Endothelial cell of umbilical vein (primary cell): ENCODE data around the gene ICE2. TPM values are rescaled to one million over a fixed set of nuclear protein-coding genes. Genes with fewer than 3 reads are reported as not detected.

ENCODE experiments used
- BruUV-seq: library from RNA; stranded (reverse); fragments of 400-500 nt; replicated peaks from 2 replicates; lab custom pipeline; 2021; lab: Mats Ljungman, UMichigan
- CTCF ChIA-PET: fragments of 300-600, 350-600 bp; sonication (Branson Sonifier 250); formaldehyde crosslinking; loops from one replicate; lab custom pipeline; 2021; ENCODE audit warnings: antibody characterized with exemption, inconsistent platforms; lab: Charles Lee
- POLR2A ChIA-PET: fragments of 300-600, 350-600 bp; sonication (Branson Sonifier 250); formaldehyde crosslinking; loops from one replicate; lab custom pipeline; 2021; ENCODE audit warnings: antibody characterized with exemption, inconsistent platforms; lab: Charles Lee
- DNase-seq: peaks from one replicate; pipeline ENCODE4 v3.0.0-alpha.2; 2011; ENCODE audit warnings: low read depth, low spot score
- FAIRE-seq: peaks from 2 replicates; lab custom pipeline; 2011; peaks lifted over from hg19 to GRCh38; lab: Jason Lieb, UNC
- H2AFZ ChIP-seq: 2 replicates; pipeline ENCODE4 v1.6.0; 2012; ENCODE audit warnings: low read depth, low read length, control low read depth, inconsistent platforms
- H3K27ac ChIP-seq: 2 replicates; pipeline ENCODE4 v1.5.1; 2011; ENCODE audit warnings: low read depth, mild to moderate bottlenecking, control low read depth, low read length, moderate library complexity; ENCODE audit not compliant: insufficient read depth
- H3K27me3 ChIP-seq, 2 experiments: 2 replicates each; pipeline versions ENCODE4 v1.6.0 to v1.6.1; 2011; ENCODE audit warnings: low read length in 2 of 2, mixed read lengths in 1 of 2; ENCODE audit not compliant: control insufficient read depth in 2 of 2, insufficient read depth in 2 of 2
- H3K36me3 ChIP-seq, 2 experiments: 2 replicates in 1 of 2; 3 replicates in 1 of 2; pipeline ENCODE4 v1.5.1; 2011; ENCODE audit warnings: low read length in 2 of 2, mild to moderate bottlenecking in 1 of 2, moderate library complexity in 1 of 2; ENCODE audit not compliant: control insufficient read depth in 2 of 2, insufficient read depth in 2 of 2; ENCODE audit errors: extremely low read depth in 1 of 2
- H3K4me1 ChIP-seq: 3 replicates; pipeline ENCODE4 v1.5.1; 2011; ENCODE audit warnings: mild to moderate bottlenecking, low read length; ENCODE audit not compliant: control insufficient read depth, insufficient read depth; ENCODE audit errors: extremely low read depth
- H3K4me2 ChIP-seq: 2 replicates; pipeline ENCODE4 v1.6.1; 2011; ENCODE audit warnings: low read length, control low read depth, mixed read lengths; ENCODE audit not compliant: insufficient read depth
- H3K4me3 ChIP-seq, 3 experiments: fragments of 200-600 bp in 1 of 3; sonication (generic), shearing (Covaris generic) in 1 of 3; replicated peaks in 1 of 3; 2 replicates each; pipeline ENCODE4 v1.5.1; 2011 to 2016; ENCODE audit warnings: control low read depth in 3 of 3, low read length in 3 of 3, mild to moderate bottlenecking in 2 of 3, inconsistent platforms in 1 of 3, low read depth in 1 of 3, moderate library complexity in 1 of 3; ENCODE audit not compliant: insufficient read depth in 1 of 3
- H3K79me2 ChIP-seq: 2 replicates; pipeline ENCODE4 v1.6.0; 2012; ENCODE audit warnings: low read length, inconsistent platforms; ENCODE audit not compliant: control insufficient read depth, insufficient read depth
- H3K9ac ChIP-seq: replicated peaks from 2 replicates; pipeline ENCODE3; 2011; ENCODE audit warnings: low read length, control low read depth; ENCODE audit not compliant: insufficient read depth; ENCODE audit errors: extremely low read depth
- H3K9me1 ChIP-seq: replicated peaks from 3 replicates; pipeline ENCODE4 v1.6.0; 2011; ENCODE audit warnings: mild to moderate bottlenecking, low read length; ENCODE audit not compliant: control insufficient read depth, insufficient read depth; ENCODE audit errors: extremely low read depth
- H3K9me3 ChIP-seq: replicated peaks from 2 replicates; pipeline ENCODE4 v1.5.1; 2012; ENCODE audit warnings: low read length, inconsistent platforms; ENCODE audit not compliant: control insufficient read depth, insufficient read depth
- H4K20me1 ChIP-seq: replicated peaks from 2 replicates; pipeline ENCODE3; 2011; ENCODE audit warnings: mild to moderate bottlenecking, low read length; ENCODE audit not compliant: control insufficient read depth, insufficient read depth; ENCODE audit errors: extremely low read depth
- FOS ChIP-seq: IDR thresholded peaks from 2 replicates; pipeline ENCODE4 v1.6.1; 2011; ENCODE audit warnings: mild to moderate bottlenecking, low read length, moderate library complexity, borderline replicate concordance; ENCODE audit not compliant: insufficient read depth
- JUN ChIP-seq: IDR thresholded peaks from 2 replicates; pipeline ENCODE4 v1.6.1; 2011; ENCODE audit warnings: borderline replicate concordance, low read depth; ENCODE audit not compliant: insufficient read length, insufficient read depth
- MYC ChIP-seq: IDR thresholded peaks from one replicate; pipeline ENCODE4 v1.6.1; 2011; ENCODE audit warnings: mild to moderate bottlenecking, low read depth, low read length
- POLR2A ChIP-seq: IDR thresholded peaks from 2 replicates; pipeline ENCODE4 v1.6.1; 2012; ENCODE audit warnings: low read depth, mild to moderate bottlenecking, control low read depth, low read length
- POLR2AphosphoS5 ChIP-seq: IDR thresholded peaks from 2 replicates; pipeline ENCODE4 v1.6.1; 2012; ENCODE audit warnings: low read depth, mild to moderate bottlenecking, control low read depth, low read length, moderate library complexity; ENCODE audit not compliant: insufficient read depth
- dilution Hi-C: fragments of 300-500 bp; cut with MboI; formaldehyde crosslinking; loops from one replicate; pipeline ENCODE4 v1.15.0; 2019; ENCODE audit warnings: low sequenced_read_pairs; ENCODE audit not compliant: extremely low pct_ligation_motif_present
- intact Hi-C: fragments of 100-400 bp; cut with micrococcal nuclease; formaldehyde crosslinking; loops from one replicate; pipeline ENCODE4 v1.10.0; 2022
- polyA plus RNA-seq, 4 experiments: library from polyadenylated mRNA; depleted of rRNA in 3 of 4; stranded (reverse) in 3 of 4; unstranded in 1 of 4; fragments of >200 nt; gene quantifications; 2 replicates each; pipeline versions ENCODE4 v1.2.1 to v1.2.3, GENCODE V29; 2011 to 2012; ENCODE audit warnings: missing spikeins in 1 of 4
- total RNA-seq: library from RNA; stranded (reverse); gene quantifications from 2 replicates; pipeline ENCODE4 v1.2.3, GENCODE V29; 2021
- TF ChIP-seq, protein P1 (sequence below), 2 donors: IDR thresholded peaks; 1 replicate in 1 of 2; 2 replicates in 1 of 2; pipeline ENCODE4 v1.5.1; 2011; ENCODE audit warnings: low read length in 2 of 2, mild to moderate bottlenecking in 2 of 2, moderate library complexity in 2 of 2, control low read depth in 1 of 2, inconsistent platforms in 1 of 2, low read depth in 1 of 2; ENCODE audit not compliant: insufficient read depth in 1 of 2; ENCODE audit errors: extremely low read depth in 1 of 2
- TF ChIP-seq, protein P2 (sequence below): IDR thresholded peaks from 2 replicates; pipeline ENCODE4 v1.6.1; 2011; ENCODE audit not compliant: insufficient read depth, insufficient read length

The ICE2 gene
- total and polyA plus RNA-seq, 2 donors (not counting 3 experiments of a cell fraction or from before 2014, with no cell fraction given) = 22.1 to 57.0 TPM

DNA sequence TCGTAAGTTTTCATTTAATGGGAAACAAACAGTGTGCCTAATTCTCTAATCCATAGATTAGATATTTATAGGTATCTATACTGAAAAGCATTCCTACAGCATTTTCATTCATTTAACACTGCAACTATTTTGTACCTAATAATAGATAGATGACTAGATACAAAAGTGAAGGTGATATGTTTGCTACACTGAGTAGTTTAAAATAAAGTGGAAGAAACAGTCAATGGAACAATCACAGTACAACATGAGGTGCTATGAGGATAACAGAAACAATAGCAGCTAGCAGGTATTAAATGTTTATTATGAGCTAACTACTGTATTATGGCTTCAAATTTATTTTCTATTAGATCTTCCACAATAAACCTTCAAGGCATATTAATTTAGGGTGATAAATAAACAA, 50.0 kb downstream of the ICE2 start:
- Histone ChIP-seq H3K4me1 (peaks cover 9% of the 10 kb centered on the region), H3K4me2 (no peak overlapping the region), H3K4me3 (no peak overlapping the region), H3K9me3 (no peaks in the 10 kb centered on the region), H3K9ac (no peak overlapping the region), H4K20me1 (no peaks in the 10 kb centered on the region), H3K27ac (no peak overlapping the region), H3K79me2 (peaks cover 2% of the 10 kb centered on the region), H3K9me1 (no peaks in the 10 kb centered on the region), H3K27me3 (no peaks in the 10 kb centered on the region), H2AFZ (no peak overlapping the region), H3K36me3 (peaks cover 0 to 4% of the 10 kb centered on the region in 2 experiments)
- intact Hi-C loops = no loop called here
- BruUV-seq = no TSS peak
- TF ChIP-seq FOS (no peak), POLR2A (no peak), JUN (no peak), POLR2AphosphoS5 (no peak), MYC (no peak)
- TF ChIP-seq, protein P1, sequence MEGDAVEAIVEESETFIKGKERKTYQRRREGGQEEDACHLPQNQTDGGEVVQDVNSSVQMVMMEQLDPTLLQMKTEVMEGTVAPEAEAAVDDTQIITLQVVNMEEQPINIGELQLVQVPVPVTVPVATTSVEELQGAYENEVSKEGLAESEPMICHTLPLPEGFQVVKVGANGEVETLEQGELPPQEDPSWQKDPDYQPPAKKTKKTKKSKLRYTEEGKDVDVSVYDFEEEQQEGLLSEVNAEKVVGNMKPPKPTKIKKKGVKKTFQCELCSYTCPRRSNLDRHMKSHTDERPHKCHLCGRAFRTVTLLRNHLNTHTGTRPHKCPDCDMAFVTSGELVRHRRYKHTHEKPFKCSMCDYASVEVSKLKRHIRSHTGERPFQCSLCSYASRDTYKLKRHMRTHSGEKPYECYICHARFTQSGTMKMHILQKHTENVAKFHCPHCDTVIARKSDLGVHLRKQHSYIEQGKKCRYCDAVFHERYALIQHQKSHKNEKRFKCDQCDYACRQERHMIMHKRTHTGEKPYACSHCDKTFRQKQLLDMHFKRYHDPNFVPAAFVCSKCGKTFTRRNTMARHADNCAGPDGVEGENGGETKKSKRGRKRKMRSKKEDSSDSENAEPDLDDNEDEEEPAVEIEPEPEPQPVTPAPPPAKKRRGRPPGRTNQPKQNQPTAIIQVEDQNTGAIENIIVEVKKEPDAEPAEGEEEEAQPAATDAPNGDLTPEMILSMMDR (IDR thresholded peaks at IDR 0.05; ENCODE audit: extremely low read depth in 1 of 2, insufficient read depth in 1 of 2, low read depth in 1 of 2, low read length in 2 of 2) = no peak
- TF ChIP-seq, protein P2, sequence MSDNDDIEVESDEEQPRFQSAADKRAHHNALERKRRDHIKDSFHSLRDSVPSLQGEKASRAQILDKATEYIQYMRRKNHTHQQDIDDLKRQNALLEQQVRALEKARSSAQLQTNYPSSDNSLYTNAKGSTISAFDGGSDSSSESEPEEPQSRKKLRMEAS = no peak
- POLR2A ChIA-PET = no interaction called here
- no peak for DNase-seq
- dilution Hi-C loops = no loop called here
- CTCF ChIA-PET = interaction anchor here (1.2 to 3.1 kb wide), 2 partner anchors 13 to 16 kb away, joined by 5 to 14 read pairs; no protein-coding TSS in a partner anchor
- no peak for FAIRE-seq
